HL-60 (cell line): ENCODE results near the gene ITGB2.

ENCODE experiments used
- DNase-seq, 2 experiments: peaks; one replicate each; pipeline ENCODE4 v3.0.0-alpha.2; 2010 to 2020; ENCODE audit warnings: low read depth in 1 of 2, low spot score in 1 of 2
- H3K27ac ChIP-seq: fragments of 250-450 bp; sonication (Bioruptor Pico); replicated peaks from 2 replicates; pipeline ENCODE4 v1.5.1; 2020; ENCODE audit warnings: mild to moderate bottlenecking, moderate library complexity
- H3K27me3 ChIP-seq: fragments of 250-450 bp; sonication (Bioruptor Pico); 2 replicates; pipeline ENCODE4 v1.5.1; 2021; ENCODE audit warnings: mild to moderate bottlenecking, moderate library complexity; ENCODE audit not compliant: insufficient read depth, poor library complexity, severe bottlenecking
- H3K4me3 ChIP-seq: replicated peaks from 2 replicates; pipeline ENCODE4 v1.5.1; 2011; ENCODE audit warnings: mild to moderate bottlenecking, control low read depth, low read length; ENCODE audit not compliant: insufficient read depth
- CTCF ChIP-seq: IDR thresholded peaks from one replicate; pipeline ENCODE4 v1.5.1; 2011; ENCODE audit warnings: low read length, control low read depth, inconsistent platforms; ENCODE audit not compliant: insufficient read depth
- GABPA ChIP-seq: IDR thresholded peaks from 2 replicates; pipeline ENCODE4 v1.6.1; 2012; ENCODE audit warnings: low read depth
- POLR2AphosphoS5 ChIP-seq: IDR thresholded peaks from 2 replicates; pipeline ENCODE4 v1.6.1; 2012; ENCODE audit warnings: low read depth
- SPI1 ChIP-seq: IDR thresholded peaks from 2 replicates; pipeline ENCODE4 v1.6.1; 2012; ENCODE audit warnings: low read depth, mild to moderate bottlenecking, borderline replicate concordance
- TF ChIP-seq, protein P1 (sequence below): IDR thresholded peaks from 2 replicates; pipeline ENCODE4 v1.6.1; 2012; ENCODE audit warnings: low read depth; ENCODE audit not compliant: insufficient replicate concordance

ITGB2 gene

DNA sequence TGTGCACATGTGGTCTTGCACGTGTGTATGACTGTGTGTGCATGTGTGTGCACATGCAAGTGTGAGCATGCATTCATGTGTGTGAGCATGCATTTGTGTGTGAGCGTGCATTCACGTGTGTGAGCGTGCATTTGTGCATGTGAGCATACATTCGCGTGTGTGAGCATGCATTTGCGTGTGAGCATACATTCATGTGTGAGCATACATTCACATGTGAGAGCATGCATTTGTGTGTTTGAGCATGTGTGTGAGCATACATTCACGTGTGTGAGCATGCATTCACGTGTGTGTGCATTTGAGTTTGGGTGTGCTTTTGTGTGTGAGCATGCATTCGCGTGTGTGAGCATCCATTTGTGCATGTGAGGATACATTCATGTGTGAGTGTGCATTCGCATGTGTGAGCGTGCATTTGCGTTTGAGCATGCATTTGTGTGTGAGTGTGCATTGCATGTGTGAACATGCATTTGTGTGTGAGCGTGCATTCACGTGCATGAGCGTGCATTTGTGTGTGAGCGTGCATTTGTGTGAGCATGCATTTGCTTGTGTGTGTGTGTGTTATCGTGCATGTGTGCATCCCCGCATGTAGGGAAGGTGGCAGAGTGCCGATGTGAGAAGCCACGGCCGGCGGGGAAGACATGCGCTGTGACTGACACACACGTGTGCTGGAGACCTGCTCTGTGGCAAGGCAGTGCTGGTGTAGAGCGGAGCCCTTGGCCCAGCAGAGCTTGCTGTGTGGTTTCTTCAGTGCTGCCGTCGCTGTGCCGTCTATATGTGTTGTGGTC, 18.2 kb downstream of the ITGB2 start:
- Histone ChIP-seq H3K4me3 (no peak overlapping the region), H3K27ac (no peak overlapping the region), H3K27me3 (no peaks in the 10 kb centered on the region)
- DNase-seq: no peak
- TF ChIP-seq CTCF: no peak
- TF ChIP-seq SPI1: no peak
- TF ChIP-seq POLR2AphosphoS5: no peak
- no peak for TF ChIP-seq GABPA
- TF ChIP-seq, protein P1, sequence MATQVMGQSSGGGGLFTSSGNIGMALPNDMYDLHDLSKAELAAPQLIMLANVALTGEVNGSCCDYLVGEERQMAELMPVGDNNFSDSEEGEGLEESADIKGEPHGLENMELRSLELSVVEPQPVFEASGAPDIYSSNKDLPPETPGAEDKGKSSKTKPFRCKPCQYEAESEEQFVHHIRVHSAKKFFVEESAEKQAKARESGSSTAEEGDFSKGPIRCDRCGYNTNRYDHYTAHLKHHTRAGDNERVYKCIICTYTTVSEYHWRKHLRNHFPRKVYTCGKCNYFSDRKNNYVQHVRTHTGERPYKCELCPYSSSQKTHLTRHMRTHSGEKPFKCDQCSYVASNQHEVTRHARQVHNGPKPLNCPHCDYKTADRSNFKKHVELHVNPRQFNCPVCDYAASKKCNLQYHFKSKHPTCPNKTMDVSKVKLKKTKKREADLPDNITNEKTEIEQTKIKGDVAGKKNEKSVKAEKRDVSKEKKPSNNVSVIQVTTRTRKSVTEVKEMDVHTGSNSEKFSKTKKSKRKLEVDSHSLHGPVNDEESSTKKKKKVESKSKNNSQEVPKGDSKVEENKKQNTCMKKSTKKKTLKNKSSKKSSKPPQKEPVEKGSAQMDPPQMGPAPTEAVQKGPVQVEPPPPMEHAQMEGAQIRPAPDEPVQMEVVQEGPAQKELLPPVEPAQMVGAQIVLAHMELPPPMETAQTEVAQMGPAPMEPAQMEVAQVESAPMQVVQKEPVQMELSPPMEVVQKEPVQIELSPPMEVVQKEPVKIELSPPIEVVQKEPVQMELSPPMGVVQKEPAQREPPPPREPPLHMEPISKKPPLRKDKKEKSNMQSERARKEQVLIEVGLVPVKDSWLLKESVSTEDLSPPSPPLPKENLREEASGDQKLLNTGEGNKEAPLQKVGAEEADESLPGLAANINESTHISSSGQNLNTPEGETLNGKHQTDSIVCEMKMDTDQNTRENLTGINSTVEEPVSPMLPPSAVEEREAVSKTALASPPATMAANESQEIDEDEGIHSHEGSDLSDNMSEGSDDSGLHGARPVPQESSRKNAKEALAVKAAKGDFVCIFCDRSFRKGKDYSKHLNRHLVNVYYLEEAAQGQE: no peak

DNA sequence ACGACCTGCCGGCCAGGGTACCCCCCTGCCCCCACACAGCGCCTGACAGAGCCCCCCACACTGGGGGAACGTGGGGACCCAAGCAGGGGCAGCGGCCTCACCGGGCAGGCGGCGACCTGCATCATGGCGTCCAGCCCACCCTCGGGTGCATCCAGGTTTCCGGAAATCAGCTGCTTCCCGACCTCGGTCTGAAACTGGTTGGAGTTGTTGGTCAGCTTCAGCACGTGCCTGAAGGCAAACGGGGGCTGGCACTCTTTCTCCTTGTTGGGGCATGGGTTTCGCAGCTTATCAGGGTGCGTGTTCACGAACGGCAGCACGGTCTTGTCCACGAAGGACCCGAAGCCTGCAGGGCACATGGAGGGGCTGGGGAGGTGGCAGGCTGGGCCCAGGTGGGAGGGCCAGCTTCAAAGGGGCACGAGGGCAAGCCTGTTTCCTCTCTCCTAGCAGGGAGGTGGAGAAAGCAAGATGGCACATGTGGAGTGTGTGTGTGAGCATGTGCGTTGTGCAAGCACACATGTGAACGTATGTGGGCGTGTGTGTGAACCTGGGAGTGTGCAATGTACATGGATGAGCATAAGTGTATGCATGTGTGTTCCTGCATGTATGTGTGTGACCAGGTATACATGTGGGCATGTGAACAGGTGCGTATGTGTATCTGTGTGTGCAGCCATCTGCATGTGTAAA, 19.2 kb downstream of the ITGB2 start:
- Histone ChIP-seq H3K27ac (no peak overlapping the region), H3K4me3 (no peak overlapping the region), H3K27me3 (no peaks in the 10 kb centered on the region)
- no peak for DNase-seq
- TF ChIP-seq POLR2AphosphoS5 (no peak; the same call in 1 of the 2 replicates), SPI1 (no peak), CTCF (no peak), GABPA (no peak)
- TF ChIP-seq, protein P1: no peak

- Histone ChIP-seq H3K27ac (no peak overlapping the region), H3K4me3 (no peak overlapping the region), H3K27me3 (no peaks in the 10 kb centered on the region)
- DNase-seq: no peak
- TF ChIP-seq, protein P1: no peak
- TF ChIP-seq CTCF (no peak), GABPA (no peak), POLR2AphosphoS5 (no peak), SPI1 (no peak)
Measured at GRCh38 chr21:44900559-44901251, 20.0 kb downstream of the ITGB2 start.
